T-helper 9 cell (primary cell): Measurements from ENCODE around the gene MVB12B.
"Not testable (repeated sequence)": the region's sequence is repeated elsewhere in the genome, so short reads cannot be mapped to it uniquely, and the experiment has no call there.

ENCODE experiments used
- DNase-seq: peaks from one replicate; pipeline ENCODE4 v3.0.0-alpha.2; 2020

MVB12B gene

GRCh38 chr9:126549246-126550006, 222.8 kb downstream of the MVB12B start:
- DNase-seq = no peak

GRCh38 chr9:126550891-126551351, 224.3 kb downstream of the MVB12B start:
- no peak for DNase-seq

- DNase-seq = no peak
Measured at GRCh38 chr9:126551812-126552211, 225.2 kb downstream of the MVB12B start.

DNA sequence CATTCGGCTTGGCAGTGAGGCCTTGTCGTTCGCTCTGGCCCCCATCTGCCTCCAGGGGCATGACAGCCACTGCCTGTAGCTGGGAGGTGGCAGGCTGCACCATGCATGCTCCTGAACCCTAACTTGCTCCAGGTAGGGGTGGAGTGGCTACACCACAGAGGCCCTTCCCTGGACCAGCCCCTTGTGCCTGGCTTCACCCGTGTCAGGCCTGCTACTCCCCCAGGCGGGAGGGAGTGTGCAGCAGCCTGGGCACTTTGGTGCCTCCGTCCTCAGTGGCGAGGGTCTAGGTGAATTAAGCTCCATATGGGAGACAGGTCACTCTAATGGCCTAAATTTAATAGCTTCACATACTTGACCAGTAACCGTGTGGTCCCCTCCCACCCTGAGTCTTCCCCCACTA, 227.7 kb downstream of the MVB12B start:
- no peak for DNase-seq

DNA sequence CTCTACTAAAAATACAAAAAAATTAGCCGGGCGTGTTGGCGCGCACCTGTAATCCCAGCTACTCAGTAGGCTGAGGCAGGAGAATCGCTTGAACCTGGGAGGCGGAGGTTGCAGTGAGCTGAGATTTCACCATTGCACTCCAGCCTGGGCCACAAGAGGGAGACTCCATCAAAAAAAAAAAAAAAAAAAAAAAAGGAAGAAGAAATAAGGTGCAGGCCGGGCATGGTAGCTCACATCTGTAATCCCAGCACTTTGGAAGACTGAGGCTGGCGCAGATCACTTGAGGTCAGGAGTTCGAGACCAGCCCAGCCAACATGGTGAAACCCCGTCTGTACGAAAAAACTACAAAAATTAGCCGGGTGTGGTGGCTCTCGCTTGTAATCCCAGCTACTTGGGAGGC, 228.8 kb downstream of the MVB12B start:
- DNase-seq = not testable (repeated sequence)
